HG03064 (cell line): Measurements from ENCODE around the gene TAF11L12.
"Not testable (repeated sequence)": the region's sequence is repeated elsewhere in the genome, so short reads cannot be mapped to it uniquely, and the experiment has no call there.

Experiments
- ATAC-seq: cut with Tn5 transposase; IDR thresholded peaks from one replicate; pipeline ENCODE4 v1.9.1; 2021; ENCODE audit warnings: low read depth; ENCODE audit not compliant: unreplicated experiment

Gene TAF11L12

GRCh38 chr5:17610092-17610491 lies at the start of gene TAF11L12:
Gene TAF11L12 (plus strand): TSS chr5:17610392.
- ATAC-seq = not testable (repeated sequence)

GRCh38 chr5:17585658-17586057 lies 24.5 kb upstream of the TAF11L12 start, which contains the start of gene TAF11L7:
Gene TAF11L7 (minus strand): TSS chr5:17585758.
- ATAC-seq = not testable (repeated sequence)

DNA sequence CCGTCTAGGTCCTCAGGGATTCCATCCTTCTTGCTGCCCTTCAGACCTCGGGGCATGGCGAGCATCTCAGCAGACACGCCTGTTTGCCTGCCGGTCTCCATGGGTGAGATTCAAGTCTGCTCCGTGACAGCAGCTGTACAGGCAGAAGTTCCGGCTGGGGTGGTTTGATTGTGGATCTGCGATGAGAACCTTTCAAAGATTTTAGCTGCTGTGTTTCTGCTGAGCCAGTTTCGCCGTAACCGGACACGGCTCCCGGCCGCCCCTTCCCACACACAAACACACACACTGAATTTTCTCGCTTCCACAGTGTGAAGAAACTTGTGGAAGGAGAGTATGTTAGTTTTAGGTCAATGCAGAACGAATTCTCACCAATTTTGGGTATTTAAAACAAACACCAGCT lies 19.3 kb upstream of the TAF11L12 start, which contains the start of gene TAF11L8:
Gene TAF11L8, minus strand, starts transcription at position 101 of the 400 bp plus-strand sequence.
- ATAC-seq = not testable (repeated sequence)

GRCh38 chr5:17594255-17594654 lies 15.9 kb upstream of the TAF11L12 start, which contains the start of gene TAF11L9:
Gene TAF11L9 (minus strand): TSS chr5:17594394.
- not testable (repeated sequence) for ATAC-seq

DNA sequence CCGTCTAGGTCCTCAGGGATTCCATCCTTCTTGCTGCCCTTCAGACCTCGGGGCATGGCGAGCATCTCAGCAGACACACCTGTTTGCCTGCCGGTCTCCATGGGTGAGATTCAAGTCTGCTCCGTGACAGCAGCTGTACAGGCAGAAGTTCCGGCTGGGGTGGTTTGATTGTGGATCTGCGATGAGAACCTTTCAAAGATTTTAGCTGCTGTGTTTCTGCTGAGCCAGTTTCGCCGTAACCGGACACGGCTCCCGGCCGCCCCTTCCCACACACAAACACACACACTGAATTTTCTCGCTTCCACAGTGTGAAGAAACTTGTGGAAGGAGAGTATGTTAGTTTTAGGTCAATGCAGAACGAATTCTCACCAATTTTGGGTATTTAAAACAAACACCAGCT lies 12.5 kb upstream of the TAF11L12 start, which contains the start of gene TAF11L10:
Gene TAF11L10, minus strand, starts transcription at position 101 of the 400 bp plus-strand sequence.
- ATAC-seq = not testable (repeated sequence)

- ATAC-seq = not testable (repeated sequence)
Observed at GRCh38 chr5:17603880-17604279, 6.3 kb upstream of the TAF11L12 start, which contains the start of gene TAF11L11. Gene TAF11L11 (plus strand): TSS chr5:17604183.

DNA sequence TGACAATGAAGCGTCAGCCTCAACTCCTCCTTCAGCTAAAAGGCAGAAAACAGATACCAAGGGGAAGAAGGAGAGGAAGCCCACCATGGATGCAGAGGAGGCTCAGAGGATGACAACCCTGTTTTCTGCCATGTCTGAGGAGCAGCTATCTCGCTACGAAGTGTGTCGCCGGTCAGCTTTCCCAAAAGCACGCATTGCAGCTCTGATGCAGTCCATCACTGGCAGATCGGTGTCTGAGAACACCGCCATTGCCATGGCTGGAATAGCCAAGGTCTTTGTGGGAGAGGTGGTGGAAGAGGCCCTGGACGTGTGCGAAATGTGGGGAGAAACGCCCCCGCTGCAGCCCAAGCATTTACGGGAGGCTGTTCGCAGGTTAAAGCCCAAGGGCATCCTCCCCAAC lies 5.2 kb upstream of the TAF11L12 start:
- no peak for ATAC-seq

DNA sequence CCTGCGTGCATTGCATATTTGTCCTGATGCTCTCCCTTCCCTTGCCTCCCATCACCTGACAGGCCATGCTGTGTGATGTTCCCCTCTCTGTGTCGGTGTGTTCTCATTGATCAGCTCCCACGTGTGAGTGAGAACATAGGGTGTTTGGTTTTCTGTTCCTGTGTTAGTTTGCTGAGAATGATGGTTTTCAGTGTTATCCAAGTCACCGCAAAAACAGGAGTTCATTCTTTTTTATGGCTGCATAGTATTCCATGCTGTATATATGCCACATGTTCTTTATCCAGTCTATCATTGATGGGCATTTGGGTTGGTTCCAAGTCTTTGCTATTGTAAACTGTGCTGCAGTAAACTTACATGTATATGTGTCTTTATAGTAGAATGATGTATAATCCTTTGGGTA lies 2.7 kb upstream of the TAF11L12 start:
- ATAC-seq = not testable (repeated sequence)

DNA sequence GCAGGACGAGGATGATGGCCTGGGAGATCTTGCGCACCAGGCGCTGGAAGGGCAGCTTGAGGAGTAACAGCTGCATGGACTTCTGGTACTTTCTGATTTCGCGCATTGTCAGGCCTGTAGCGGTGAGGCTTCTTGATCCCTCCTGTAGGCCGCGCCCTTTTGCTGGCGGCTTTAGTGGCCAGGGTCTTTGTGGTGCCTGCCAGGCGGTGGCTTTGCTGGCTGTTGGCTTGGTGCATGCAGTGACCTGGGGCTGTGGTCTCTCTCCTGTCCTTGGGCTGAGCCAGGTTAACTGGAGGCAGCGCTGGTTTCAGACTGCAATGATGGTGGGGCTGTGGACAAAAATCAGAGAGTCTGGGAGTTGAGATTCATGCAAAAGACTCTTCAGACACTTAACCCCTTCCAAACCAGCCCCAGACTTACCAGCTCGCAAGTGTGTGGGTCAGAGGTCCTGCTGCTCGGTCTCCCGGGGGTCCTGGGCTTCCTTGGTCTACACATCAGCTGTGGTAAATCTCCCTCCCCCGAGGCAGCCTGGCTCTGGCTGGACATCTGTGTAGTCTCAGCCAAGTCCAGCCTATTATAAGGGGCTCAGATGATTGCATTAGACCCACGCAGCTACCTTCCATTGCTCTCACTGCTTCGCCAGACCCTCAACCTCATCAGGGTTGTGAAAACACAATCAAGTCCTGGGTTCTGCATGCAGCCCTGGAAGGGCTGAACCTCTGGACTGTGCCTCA lies 4.8 kb downstream of the TAF11L12 start:
- ATAC-seq = no peak

DNA sequence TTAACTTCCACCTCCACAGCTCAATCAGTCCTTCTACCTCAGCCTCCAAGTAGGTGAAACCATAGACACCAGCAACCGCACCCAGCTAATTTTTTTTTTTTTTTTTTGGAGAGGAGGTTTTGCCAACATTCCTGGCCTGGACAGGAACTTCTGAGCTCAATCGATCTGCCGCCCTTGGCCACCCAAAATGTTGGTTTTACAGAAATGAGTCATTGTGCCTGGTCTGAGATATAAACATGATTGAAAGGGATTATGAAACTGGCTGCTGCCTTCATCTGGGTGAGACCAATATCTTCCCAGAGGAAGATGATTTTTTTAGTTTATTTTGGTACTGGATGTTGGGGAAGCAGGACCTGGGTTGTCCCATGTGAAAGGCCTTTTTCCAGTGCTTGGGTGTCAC lies 9.2 kb downstream of the TAF11L12 start:
- ATAC-seq = no peak

GRCh38 chr5:17620627-17621026 lies 10.4 kb downstream of the TAF11L12 start:
- ATAC-seq = no peak

- ATAC-seq = no peak
Observed at GRCh38 chr5:17625686-17626085, 15.5 kb downstream of the TAF11L12 start.

GRCh38 chr5:17631788-17632187 lies 21.6 kb downstream of the TAF11L12 start, which contains the start of gene TAF11L13:
Gene TAF11L13 (plus strand): TSS chr5:17632088.
- ATAC-seq = not testable (repeated sequence)

DNA sequence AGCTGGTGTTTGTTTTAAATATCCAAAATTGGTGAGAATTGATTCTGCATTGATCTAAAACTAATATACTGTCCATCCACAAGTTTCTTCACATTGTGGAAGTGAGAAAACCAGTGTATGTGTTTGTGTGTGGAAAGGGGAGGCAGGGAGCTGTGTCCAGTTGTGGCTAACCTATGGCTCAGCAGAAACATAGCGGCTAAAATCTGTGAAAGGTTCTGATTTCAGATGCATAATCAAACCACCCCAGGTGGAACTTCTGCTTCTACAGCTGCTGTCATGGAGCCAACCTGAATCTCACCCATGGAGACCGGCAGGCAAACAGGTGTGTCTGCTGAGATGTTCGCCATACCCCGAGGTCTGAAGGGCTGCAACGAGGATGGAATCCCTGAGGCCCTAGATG lies 24.0 kb downstream of the TAF11L12 start, which contains the start of gene TAF11L14:
Gene TAF11L14, plus strand, starts transcription at position 301 of the 400 bp plus-strand sequence.
- ATAC-seq = no peak

DNA sequence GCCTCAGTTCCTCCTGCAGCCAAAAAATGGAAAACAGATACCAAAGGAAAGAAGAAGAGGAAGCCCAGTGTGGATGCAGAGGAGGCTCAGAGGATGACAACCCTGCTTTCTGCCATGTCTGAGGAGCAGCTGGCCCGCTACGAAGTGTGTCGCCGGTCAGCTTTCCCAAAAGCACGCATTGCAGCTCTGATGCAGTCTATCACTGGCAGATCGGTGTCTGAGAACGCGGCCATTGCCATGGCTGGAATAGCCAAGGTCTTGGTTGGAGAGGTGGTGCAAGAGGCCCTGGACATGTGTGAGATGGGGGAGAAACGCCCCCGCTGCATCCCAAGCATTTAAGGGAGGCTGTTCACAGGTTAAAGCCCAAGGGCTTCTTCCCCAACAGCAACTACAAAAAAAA lies 39.0 kb downstream of the TAF11L12 start:
- ATAC-seq = not testable (repeated sequence)

- ATAC-seq = not testable (repeated sequence)
Observed at GRCh38 chr5:17655201-17655759, 45.1 kb downstream of the TAF11L12 start.

DNA sequence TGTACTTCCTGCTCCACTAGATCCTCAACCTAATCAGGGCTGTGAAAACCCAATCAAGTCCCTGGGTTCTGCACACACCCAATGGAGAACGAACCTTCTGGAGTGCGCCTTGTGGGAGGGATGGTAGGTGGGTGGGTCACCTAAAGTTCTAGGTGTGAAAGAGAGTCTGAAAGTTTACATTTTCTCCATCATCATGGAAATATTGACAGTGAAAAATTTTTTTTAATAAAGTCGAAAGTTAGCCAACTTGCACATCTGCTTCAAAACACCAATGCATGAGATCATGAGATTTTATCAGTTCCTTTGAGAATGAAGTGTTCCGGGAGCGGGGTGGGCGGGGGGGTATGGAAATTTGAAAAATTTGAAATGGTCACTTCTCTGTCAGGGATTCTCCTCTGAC lies 45.7 kb downstream of the TAF11L12 start:
- no peak for ATAC-seq
